NCI-H526 treated with DMSO at 0.1 percent for 48 hours (cell line): ENCODE results near the gene ZNF813.
"Not testable (repeated sequence)": the region's sequence is repeated elsewhere in the genome, so short reads cannot be mapped to it uniquely, and the experiment has no call there.

Experiments
- DNase-seq: peaks from one replicate; lab custom pipeline; 2025; lab: John Stamatoyannopoulos, UW

ZNF813 gene

DNA sequence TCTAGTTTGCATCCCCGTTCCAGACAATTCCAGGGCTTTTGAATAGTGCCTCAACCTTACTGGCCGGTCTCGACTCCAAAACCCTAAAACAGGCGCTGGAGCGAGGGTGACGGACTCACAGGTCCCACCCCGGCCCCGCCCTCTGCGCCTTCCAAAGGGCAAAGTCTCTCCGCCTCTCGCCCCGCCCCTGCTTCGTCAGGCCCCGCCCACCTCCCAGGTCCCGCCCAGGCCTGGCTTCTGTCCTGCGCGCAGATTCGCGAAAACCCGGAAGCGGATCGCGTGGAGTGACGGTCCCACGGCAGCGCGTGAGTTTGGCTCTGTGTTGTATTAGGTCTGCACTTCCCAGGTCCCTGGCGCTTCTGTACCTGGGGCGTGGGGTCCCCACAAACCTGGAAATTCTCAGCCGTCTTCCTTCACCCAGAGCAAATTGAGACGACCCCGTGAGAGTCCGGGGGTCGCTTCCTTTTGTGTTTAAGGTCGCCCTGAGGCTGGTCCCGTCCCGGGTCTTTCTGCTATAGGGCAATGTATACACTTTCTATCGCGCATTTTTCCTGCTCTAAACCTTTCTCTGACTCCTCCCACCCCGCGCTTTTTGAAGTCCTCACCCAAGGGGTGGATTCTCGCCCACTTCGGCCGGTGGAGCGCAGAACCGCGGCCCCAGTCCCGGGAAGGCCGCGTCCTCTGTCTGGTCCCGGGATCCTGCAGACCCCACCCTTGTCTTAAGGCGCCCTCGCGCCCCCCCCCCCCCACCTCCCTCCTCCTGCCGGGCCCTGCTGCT lies at the start of gene ZNF813:
ZNF813 (plus strand) TSS at position 249 of the 778 bp plus-strand sequence. CDS start 16,090 bp downstream, outside the sequence.
- peak; percentile 79 for DNase-seq

DNA sequence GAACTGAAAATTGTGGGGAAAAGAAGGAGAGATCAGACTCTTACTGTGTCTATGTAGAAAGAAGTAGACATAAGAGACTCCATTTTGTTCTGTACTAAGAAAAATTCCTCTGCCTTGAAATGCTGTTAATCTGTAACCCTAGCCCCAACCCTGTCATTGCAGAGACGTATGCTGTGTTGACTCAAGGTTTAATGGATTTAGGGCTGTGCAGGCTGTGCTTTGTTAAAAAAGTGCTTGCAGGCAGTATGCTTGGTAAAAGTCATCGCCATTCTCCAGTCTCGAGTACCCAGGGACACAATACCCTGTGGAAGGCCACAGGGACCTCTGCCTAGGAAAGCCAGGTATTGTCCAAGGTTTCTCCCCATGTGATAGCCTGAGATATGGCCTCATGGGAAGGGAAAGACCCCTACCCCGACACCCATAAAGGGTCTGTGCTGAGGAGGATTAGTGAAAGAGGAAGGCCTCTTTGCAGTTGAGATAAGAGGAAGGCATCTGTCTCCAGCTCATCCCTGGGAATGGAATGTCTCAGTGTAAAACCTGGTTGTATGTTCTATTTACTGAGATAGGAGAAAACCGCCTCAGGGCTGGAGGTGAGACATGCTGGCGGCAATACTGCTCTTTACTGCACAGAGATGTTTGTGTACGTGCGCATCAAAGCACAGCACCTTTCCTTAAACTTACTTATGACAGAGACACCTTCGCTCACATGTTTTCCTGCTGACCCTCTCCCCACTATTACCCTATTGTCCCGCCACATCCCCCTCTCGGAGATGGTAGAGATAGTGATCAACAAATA lies 46.8 kb upstream of the ZNF813 start:
- DNase-seq = not testable (repeated sequence)

DNA sequence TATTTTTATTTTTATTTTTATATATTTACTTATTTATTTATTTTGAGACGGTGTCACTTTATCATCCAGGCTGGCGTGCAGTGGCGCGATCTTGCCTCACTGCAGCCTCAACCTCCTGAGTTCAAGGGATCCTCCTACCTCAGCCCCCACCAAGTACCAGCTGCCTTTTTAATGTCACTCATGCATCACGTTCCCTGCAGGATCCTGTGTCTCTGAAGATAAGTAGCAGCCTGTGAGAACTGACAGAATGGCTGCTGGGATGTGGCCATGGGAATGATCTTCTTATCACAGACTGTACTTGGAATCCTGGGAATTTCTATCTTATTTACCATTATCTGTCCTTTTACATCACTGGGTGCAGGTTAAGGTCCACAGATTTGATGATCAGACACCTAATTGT lies 45.0 kb upstream of the ZNF813 start:
- DNase-seq = no peak

DNA sequence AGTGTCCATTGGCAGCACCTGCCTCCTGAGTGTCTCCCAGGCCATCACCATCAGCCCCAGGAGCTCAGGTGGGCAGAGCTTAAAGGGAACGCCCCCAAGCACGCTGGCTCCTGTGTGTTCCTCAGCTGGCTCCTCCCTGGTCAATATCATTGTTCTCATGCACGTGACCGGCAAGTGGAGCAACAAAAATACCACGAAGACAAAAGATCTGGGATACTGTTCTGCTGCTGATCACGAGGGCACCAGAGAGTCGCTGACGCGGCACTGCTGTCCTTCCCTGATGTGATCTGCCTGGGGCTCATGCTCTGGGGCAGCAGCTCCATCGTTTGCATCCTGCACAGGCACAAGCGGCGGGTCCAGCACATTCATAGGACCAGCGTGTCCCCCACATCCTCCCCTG lies 44.5 kb upstream of the ZNF813 start:
- DNase-seq = not testable (repeated sequence)

DNA sequence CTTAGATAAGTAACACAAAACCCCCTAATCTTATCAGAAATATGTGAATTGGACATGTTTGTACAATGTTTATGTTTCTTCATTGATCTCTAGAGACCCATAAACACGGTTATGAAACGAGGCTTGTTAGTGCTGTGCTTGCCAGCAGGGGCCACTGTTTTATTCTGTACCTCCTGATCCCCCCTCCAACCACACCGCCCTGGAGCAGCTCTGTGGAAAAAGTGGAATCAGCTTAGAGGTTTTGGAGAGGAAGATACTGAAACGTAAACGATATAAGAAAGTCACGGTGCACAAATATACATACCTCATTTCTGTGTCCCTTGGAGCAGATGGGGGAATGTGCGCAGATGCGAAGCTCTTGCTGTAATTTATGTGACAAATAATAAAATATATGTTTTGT lies 43.9 kb upstream of the ZNF813 start:
- DNase-seq = peak; percentile 49

DNA sequence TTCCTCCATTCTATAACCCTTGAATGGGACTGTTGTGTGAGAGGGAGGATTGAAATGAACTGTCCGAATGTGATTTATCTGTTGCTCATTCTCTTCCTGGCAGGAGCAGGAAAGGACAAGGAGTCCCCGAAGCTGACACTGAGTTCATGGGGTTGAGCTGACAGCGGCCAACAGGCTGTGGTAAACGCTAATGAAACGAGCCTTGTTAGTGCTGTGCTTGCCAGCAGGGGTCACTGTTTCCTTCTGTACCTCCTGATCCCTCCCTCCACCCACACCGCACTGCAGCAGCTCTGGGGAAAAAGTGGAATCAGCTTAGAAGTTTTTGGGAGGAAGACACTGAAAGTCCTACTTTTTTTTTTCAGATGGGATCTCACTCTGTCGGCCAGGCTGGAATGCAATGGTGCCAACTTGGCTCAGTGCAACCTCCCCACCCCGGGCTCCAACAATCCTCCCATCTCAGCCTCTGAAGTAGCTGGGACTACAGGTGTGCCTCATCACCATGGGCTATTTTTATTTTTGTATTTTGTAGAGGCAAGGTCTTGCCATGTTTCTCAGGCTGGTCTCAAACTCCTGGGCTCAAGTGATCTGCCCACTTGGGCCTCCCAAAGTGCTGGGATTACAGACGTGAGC lies 42.5 kb upstream of the ZNF813 start:
- DNase-seq = peak; percentile 81

DNA sequence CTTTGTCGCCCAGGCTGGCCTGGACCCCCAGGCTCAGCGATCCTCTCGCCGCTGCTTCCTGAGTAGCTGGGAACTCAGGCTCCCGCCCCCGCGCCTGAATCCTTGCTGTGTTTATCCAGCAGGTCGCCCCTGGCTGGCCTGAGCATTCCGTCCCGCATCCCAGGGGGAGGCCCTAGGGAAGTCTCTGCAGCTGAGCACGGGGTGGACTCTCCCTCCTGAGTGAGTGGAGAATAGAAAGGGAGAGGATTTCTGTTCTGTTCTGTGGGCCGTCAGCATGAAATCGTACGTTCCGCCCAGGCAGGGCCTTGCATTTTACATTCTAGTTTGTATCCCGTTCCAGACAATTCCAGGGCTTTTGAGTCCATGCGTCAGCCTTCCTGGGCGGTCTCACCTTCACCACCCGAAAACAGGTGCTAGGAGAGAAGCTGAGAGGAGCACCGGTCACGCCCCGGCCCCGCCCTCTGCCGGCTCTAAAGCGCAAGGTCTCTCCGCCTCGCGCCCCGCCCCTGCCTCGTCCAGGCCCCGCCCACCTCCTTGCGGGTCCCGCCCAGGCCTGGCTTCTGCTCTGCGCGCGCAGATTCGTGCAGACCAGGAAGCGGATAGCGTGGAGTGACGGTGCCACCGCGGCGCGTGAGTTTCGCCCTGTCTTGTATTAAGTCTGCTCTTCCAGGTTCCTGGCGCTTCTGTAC lies 36.0 kb upstream of the ZNF813 start, which contains the start of gene ZNF761:
ZNF761 (plus strand) TSS at position 586 of the 689 bp plus-strand sequence. CDS start 15,285 bp downstream, outside the sequence.
- DNase-seq = peak; percentile 97

DNA sequence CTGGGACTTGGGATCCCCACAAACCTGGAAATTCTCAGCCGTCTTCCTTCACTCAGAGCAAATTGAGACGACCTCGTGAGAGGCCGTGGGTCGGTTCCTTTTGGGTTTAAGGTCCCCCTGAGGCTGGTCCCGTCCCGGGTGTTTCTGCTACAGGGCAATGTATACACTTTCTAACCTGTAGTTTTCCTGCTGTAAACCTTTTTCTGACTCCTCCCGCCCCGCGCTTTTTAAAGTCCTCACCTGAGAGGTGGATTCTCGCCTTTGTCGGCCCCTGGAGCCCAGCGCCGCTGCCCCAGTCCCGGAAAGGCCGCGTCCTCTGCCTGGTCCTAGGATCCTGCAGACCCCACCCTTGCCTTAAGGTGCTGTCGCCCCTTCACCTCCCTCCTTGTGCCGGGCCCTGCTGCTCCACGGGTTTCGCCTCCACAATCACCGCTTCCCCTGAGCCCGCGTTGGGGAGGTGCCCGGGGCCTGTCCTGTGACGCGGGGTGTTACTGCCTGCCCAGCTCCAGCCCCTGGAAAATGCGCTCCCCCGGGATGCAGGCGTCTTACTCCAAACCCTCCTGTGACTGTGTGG lies 35.4 kb upstream of the ZNF813 start:
- DNase-seq = no peak

DNA sequence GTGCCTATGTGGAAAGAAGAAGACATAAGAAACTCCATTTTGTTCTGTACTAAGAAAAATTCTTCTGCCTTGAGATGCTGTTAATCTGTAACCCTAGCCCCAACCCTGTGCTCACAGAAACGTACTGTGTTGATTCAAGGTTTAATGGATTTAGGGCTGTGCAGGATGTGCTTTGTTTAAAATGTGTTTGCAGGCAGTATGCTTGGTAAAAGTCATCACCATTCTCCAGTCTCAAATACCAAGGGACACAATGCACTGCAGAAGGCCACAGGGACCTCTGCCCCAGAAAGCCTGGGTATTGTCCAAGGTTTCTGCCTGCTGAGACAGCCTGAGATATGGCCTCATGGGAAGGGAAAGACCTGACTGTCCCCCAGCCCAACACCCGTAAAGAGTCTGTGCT lies 23.7 kb upstream of the ZNF813 start:
- not testable (repeated sequence) for DNase-seq

DNA sequence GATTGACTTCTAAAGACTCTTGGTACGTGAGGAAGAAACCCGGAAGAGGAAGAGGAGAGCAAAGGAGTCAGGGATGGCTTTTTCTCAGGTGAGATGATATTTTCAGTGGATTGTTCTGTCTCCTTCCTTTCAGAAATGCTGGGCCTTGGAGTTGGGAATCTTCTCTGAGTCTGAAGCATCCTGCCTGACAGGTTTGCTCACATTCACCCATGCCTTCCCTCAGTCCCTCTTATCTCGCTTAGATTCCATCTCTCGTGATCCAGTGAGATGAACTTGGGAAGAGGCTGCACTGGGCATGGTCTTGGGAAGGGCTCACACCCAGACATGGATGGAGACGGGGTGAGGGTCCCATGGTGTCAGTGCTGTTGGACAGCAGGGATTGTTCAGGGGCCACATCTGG lies 20.3 kb upstream of the ZNF813 start:
- not testable (repeated sequence) for DNase-seq

DNA sequence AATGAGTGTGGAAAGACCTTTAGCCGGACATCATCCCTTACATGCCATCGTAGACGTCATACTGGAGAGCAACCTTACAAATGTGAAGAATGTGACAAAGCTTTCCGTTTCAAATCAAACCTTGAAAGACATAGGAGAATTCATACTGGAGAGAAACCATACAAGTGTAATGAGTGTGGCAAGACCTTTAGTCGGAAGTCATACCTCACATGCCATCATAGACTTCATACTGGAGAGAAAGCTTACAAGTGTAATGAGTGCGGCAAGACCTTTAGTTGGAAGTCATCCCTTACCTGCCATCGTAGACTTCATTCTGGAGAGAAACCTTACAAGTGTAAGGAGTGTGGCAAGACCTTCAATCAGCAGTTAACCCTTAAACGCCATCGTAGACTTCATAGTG lies 11.7 kb upstream of the ZNF813 start:
- no peak for DNase-seq

DNA sequence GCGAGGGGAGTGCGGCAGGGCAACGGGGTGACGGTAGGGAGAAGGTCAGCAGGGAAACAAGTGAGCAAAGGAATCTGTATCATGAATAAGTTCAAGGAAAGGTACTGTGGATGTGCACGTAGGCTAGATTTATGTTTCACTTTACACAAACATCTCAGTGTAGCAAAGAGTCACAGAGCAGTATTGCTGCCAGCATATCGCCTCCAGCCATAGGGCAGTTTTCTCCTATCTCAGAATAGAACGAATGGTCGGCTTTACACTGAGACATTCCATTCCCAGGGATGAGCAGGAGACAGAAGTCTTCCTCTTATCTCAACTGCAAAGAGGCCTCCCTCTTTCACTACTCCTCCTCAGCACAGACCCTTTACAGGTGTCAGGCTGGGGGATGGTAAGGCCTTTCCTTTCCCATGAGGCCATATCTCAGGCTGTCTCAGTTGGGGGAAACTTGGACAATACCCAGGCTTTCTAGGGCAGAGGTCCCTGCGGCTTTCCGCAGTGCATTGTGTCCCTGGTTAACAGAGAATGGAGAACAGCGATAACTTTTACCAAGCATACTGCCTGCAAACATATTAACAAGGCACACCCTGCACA lies 7.3 kb upstream of the ZNF813 start:
- not testable (repeated sequence) for DNase-seq

DNA sequence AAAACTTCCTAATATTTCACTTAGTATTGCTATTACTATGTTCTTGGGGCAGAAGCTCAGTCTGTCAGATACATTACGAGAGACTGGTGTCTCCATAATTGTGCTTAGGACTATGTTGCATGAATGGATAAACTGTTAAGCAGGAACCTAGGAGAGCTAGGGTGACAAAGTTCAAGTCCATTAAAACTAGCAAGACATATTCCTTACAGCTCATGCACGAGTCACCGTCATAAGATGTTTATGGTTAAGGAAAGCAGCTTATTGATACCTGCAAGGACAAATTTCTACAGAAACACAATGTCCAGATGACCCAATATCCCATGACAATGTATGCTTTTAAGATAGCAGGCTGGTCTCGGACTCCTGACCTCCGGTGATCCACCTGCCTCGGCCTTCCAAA lies 5.7 kb upstream of the ZNF813 start:
- no peak for DNase-seq

DNA sequence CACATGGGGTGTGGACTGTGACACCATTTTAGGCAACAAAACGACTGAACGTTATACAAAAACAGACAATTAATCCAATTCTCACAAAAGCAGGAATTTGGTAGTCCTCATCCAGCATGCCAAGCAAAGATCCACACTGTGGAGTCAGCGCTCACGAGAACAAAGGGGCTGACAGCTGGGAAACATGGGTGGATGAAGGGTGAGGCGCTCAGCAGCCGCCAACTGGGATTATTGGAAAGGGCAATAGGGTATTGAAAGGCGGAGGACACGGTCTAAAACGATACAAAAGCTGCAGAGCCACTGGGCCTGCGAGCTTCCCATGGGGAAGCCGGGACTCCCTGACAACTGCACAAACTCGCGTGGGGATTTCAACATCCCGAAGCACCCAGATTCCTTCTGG lies 4.7 kb upstream of the ZNF813 start:
- no peak for DNase-seq

DNA sequence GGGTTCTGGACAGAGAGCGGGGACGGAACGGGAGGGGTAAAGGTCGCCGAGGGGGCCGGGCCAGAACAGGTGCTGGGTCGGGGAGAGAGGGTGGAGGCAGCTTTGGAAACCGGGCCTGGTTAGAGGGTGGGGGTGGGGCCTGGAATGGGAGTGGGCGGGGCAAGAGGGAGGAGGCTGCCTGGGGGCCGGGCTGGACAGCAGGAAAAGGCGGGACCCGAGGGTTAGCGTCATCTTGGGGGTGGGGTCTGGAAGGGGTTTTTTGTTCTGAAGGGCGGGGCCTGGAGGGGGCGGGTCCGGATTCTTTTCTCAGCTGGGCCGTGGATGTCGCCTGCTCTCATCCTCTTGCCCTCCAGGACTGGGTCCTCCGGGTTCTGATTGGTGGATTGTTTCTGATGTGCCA lies 4.3 kb upstream of the ZNF813 start:
- no peak for DNase-seq

DNA sequence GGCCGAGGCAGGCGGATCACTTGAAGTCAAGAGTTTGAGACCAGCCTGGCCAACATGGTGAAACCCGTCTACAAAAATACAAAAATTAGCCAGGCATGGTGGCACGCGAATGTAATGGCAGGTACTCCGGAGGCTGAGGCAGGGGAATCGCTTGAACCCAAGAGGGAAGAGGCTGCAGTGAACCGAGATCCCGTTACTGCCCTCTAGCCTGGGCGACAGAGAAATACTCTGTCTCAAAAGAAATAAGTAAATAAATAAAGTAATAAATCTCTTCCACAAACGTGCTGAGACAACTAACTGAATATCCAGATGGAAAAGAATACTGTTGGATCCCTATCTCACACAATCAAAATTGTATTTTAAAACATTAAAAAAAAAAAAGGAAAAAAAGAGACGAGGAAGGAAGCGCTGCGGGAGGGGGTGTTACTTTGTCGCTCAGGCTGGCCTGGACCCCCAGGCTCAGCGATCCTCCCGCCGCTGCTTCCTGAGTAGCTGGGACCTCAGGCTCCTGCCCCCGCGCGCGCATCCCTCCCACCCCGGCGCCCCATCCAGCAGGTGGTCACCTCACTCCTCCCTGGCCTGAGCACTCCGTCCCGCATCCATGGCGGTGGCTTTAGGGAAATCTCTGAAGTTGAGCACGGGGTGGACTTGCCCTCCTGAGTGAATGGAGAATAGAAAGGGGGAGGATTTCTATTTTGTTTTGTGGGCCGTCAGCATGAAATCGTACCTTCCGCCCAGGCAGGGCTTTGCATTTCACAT lies 628 bp upstream of the ZNF813 start:
- no peak for DNase-seq

DNA sequence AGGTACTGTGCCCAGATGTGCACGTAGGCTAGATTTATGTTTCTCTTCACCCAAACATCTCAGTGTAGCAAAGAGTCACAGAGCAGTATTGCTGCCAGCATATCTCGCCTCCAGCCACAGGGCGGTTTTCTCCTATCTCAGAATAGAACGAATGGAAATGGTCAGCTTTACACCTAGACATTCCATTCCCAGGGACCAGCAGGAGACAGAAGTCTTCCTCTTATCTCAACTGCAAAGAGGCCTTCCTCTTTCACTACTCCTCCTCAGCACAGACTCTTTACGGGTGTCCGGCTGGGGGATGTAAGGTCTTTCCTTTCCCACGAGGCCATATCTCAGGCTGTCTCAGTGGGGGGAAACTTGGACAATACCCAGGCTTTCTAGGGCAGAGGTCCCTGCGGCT lies 1.1 kb downstream of the ZNF813 start:
- DNase-seq = not testable (repeated sequence)

DNA sequence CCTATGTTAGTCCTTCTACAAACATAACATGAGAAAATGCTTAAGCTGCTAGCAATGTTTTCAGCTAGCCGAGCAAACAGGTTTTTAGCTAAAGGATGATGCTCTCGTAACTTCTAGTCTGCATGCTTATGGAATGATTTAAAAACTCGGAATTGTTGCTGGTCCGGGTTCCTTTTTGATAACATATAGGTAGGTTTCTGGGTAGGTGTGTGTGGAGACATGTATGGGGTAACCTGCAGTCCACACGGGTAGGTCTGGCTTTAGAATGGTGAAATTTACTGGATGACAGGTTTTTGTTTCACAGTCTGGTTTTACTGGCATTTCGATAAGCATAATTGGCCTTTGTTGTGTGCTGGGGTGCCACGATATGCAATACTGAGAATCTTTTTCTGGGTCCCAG lies 4.4 kb downstream of the ZNF813 start:
- no peak for DNase-seq

DNA sequence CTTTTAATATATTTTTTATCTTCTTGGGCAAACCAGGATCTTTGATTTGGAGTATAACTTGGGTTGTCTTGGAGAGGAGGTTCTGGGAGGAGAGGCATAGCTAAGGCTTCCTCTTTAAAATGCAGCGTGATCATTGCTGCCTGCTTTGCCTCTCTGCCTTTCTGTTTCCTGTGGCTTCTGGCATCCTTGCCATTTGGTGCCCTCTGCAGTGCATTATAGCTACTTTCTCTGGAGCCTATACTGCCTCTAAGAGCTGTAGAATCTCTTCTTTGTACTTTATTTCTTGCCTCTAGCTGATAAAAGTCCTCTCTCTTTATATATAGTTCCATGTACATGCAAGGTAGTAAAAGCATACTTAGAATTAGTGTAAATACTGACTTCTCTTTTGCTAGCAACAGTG lies 7.3 kb downstream of the ZNF813 start:
- DNase-seq = not testable (repeated sequence)

DNA sequence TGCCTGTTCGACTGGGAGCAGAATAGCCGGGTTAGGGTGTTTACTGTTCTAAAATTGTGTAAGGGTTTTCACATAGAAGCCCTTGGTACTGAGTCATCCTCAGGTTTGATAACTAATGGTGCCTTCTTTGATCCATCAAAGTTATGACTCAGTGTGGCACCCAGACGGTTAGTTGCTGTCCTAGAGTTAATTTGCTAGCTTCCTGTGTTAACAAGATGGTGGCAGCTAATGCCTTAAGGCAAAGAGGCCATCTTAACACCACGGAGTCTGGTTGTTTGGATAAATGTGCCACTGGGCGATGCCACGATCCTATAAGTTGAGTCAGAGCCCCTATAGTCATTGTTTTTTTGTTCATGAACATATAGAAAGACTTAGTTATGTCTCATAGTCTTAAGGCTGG lies 7.9 kb downstream of the ZNF813 start:
- DNase-seq = not testable (repeated sequence)

DNA sequence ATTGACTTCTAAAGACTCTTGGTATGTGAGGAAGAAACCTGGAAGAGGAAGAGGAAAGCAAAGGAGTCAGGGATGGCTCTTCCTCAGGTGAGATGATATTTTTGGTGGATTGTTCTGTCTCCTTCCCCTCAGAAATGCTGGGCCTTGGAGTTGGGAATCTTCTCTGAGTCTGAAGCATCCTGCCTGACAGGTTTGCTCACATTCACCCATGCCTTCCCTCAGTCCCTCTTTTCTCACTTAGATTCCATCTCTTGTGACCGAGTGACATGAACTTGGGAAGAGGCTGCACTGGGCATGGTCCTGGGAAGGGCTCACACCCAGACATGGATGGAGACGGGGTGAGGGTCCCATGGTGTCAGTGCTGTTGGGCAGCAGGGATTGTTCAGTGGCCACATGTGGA lies 16.2 kb downstream of the ZNF813 start:
- DNase-seq = not testable (repeated sequence)
